HuH-7.5 (cell line): ENCODE data around the gene CST11.

ENCODE experiments used
- DNase-seq: peaks from one replicate; pipeline ENCODE4 v3.0.0; 2011; ENCODE audit warnings: low spot score

CST11 gene

DNA sequence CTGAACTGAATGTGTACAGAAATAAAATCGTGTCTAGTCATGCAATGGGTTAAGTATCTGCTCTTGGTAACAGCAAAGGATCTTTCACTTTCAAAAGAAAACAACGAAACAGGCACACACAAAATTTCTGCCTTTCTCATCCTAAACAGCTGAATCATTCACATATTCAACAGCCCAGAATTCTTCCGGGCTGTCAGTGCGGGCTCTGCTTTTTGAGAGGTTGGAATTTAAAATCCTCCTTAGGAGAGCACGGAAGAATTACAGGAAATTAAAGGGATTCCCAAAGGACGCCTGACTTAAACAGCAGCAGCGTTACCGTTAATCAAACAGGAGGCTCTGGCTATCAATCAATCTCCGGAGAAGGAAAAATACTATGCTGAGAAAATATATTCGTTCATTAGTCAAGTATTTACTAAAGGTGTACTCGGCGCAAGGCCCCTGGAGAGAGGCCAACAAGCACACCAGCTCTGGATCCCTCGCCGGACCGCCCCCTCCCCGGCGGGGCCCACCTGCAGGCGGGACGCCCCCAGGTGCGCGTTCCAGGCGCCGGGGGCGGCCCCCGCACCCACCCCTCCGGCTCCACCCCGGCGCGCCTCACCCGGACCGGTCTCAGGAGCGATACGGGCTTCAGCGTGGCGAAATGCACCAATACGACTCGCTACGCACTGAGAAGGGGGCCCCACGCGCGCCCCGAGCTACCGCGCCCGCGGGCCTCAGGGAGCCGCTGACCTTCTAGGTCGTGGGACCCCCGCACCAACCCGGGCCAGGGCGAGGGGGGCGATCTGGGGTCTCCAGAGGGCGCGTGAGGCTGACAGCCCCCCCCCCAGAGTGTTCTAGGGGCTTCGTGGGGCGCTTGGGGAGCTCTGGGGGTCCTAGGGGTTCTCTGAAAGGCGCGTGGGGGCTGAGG, 32.4 kb downstream of the CST11 start:
- no peak for DNase-seq

DNA sequence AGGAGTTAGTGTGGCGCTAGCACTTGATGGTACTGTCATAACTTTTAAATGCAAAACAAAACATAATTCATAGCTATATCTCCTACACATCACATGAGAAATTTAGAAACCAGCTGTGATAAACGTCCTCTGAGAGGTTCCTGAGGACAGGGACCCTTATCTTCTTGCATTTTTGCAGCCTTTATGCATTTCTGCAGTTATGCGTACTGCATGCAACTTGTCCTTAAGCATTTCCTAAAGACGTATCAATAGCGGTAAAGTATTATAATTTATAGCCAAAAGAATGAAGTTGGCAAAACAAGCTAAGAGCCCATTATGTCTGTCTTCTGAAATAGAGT, 33.0 kb downstream of the CST11 start:
- no peak for DNase-seq

DNA sequence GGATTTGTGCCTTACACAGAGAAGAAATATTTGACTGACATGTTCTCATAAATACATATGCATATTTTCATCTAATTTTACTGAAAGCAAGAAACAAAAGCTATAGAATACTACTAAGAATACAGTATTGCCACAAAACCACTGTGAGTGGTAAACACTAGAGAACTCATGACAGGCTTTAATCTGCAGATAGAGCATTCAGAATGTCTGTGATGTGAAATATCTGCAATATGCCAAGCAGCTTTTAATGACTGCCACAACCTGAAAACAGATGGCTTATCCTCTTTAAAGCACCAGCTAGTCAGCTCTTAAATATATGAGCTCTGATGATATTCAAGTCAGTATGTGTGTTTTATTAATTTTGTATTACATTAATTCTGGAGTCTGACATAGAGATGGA, 34.8 kb downstream of the CST11 start:
- DNase-seq, result no peak

DNA sequence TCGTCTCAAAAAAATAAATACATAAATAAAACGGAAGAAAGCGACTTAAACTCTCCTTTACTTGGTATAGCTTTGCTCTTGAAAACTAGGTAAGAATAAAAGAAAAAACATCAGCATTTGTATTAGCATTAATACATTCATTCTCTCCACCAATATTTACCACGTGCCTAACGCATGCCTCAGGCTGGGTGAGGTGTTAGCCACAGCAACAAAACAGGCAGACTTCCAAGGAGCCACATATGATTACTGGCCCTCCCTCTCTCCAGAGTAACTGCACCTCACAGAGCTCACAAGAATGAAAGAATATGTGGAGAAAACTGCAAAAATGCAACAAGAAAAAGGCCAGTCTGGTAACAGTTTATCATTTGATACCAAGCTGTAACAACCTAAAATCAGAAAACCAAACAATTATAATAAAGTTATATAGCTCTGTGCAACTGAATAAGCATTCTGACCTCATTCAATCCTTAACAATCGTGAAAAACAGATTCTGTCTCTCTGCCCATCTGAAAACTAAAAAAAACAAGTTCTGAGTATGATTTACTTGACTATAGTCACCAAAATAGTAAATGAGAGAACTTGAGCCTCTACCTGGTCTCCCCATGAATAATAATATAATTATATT, 36.6 kb downstream of the CST11 start:
- no peak for DNase-seq

DNA sequence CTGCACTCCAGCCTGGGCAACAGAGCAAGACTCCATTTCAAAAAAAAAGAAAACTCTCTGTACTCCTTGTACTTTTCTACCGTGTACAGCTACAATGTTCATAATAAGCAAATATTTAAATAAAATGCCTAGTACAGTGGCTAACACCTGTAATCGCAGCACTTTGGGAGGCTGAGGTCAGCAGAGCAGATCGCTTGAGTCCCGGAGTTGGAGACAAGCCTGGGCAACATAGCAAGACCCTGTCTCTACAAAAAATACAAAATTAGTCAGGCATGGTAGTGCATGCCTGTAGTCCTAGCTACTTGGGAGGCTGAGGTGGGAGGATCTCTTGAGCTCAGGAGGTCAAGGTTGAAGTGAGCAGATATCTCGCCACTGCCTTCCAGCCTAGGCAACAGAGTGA, 37.1 kb downstream of the CST11 start:
- DNase-seq, result no peak

DNA sequence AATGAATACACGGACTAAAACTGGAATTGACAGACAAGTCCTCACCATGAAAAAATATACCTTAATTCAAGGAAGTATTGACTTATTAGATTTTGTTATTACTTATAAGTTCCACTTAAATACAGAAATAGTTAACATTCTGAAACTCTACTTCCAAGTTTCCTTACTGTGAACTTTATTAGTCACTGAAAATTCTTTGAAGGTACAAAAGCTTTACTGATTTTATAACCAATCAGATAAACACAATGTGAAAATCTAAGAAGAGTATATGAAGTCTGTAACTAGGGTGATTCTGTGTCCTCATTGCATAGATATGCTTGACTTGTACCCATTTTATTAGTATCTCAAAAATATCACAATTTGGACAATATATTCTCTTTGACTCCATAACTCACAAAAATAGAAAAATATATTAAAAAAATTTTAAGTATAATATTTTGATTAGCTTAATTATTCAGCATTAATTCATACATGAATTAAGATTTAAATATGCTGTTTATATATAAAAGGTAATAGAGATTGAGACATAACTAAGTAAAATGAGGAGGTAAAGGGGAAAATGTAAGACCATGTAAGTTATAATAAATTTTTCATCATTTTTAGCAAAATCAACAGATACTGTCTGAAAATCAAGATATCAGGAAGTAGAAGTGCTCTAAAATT, 38.0 kb downstream of the CST11 start:
- no peak for DNase-seq

DNA sequence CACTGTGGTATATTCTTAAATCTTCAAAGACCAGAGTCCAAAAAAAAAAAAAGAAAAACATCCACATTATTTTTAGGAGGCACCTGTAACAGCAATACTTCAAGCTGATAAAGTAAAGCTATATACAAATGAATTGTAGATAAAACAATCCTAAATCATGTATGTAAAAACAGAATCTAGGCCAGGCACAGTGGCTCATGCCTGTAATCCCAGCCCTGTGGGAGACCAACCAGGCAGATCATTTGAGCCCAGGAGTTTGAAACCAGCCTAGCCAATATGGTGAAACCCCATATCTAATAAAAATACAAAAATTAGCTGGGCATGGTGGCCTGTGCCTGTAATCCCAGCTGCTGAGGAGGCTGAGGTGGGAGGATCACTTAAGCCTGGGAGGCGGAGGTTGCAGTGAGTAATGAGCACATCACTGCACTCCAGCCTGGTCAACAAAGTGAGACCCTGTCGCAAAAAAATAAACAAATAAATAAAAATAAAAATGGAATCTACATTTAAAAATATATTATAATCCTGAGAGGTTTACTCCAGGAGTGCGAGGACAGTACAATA, 38.7 kb downstream of the CST11 start:
- no peak for DNase-seq

DNA sequence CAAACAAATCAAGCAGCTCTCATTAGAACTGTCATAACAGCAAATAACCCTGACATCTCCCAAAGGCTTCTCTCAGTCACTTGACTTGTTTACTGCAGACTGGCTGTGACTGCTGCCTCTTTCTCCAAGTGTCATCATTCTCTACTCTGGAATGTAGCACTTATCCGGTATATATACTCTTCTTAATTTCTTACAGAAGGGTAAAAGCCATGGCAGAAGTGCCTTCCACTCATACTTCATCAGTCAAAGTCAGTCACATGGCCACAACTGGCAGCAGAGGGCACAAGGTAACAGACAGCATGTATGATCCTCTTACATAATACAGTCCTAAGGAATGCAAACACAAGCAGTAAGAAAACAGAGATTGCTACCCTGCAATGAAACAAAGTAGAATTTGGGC, 40.6 kb downstream of the CST11 start:
- DNase-seq, result peak; percentile 20

DNA sequence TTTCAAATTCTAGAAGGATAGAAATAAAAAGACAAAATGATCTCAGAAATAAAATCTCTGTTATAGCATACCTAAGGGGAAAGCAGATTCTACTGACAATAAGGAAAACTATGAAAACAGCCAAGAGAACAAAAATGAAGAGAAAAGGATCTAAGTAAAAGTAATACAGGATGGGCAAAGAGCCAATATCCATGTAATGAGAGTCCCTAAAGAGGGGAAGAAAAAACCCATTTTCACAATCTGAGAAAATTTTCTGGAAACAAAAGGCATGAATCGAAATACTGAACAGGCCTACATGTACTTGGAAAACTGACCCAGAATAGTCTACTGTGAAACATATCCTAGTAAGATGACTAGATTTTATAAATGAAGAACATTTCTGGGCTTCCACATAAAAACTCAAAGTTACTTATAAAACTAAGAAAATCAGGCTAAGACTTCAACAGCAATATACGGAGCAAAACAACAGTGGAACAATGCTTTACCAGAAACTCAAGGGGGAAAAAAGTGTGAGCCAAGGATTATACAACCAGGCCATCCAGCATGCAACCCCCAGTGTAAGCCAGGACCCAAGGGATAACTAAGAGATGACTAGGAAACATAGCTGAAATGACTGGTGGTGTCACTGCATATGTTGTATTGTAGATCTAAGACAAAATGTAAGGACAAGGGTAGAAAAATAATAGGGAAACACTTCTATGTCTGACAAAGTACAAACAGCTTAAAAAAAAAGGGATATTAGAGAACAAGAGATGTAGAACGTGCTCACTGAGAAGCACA, 41.6 kb downstream of the CST11 start:
- no peak for DNase-seq

DNA sequence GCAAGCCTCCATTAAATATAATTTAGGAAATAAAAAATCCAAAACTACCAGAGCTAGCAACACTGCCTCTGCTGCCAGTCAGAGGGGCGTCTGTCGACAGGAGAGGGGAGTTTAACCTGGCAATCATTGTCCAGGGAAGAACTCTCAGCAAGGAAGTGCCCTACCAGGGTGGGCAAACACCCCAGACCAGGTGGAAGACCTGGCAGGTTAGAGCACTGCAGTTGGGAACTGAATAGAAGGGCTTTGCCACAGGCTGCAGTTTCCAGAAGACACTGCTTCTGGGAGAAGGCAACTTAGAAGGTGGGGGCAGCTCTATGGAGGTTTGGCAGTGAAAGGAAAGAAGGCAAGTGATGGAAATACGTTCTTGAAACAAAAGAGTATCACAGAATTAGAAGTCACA, 42.9 kb downstream of the CST11 start:
- no peak for DNase-seq

DNA sequence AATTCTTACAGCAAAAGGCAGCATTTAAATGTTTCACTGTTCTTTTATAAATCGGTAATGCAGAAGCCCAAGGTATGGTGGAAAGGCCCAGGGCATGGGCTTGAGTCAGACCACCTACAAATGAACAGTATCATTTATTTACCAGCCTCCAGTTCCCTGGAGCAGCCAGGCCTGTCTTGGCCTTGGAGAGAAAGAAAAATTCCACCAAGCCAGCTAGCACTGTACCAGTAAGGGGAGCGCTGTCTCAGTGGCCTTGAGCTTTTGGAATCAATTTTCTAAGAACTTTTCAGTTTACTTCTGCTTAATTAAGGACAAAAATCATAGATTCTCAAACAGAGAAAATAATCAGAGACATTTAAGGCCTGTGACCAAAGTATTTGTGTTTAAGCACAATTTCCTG, 43.7 kb downstream of the CST11 start:
- DNase-seq, result no peak

DNA sequence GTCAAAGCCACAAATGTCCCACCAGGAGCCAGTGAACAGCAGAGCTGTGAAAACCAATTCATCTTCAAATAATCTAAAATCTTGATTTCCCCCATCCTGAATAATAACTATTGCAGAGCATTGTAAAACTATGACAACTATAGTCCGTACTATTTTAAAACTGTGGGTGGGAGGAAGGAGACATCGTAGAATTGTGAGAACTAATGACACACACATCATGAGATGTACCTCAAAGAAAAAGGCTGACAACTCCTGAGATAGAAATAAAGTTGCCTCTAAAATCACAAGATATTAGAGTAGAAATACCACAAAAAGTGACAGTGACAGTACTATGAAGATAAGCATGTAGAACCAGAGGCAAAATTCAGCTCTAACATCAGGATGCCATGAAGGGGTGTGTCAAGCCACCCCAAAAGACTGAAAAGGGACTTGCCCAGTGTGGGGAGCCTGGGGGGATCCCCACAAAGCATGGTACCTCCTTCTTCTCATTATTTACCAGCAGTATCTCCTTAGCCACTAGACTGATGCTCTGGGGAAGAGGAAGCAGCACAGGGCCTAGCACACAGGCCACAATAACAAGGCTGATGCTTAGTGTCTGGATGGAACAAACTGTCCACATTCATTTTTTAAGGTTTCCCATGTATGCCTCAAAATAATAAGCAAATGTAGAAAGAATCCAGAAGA, 44.8 kb downstream of the CST11 start:
- no peak for DNase-seq

DNA sequence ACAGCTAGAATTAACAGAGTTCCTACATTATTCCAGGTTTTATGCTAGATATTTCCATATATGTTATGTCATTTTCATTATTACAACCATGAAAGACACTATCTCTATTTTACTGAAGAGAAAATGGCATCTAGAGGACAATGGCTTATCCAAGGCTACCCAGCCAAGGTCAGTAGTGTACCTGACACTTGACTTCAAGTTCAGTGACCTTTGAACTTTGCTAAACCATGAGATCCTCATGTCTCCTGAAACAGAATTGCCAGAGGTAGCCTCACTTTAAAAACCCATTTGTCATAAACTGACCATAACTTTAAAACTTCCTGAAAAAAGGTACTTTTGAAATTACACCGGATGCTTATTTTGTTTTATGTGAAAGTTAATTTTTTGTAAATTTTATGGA, 45.8 kb downstream of the CST11 start:
- DNase-seq, result no peak

DNA sequence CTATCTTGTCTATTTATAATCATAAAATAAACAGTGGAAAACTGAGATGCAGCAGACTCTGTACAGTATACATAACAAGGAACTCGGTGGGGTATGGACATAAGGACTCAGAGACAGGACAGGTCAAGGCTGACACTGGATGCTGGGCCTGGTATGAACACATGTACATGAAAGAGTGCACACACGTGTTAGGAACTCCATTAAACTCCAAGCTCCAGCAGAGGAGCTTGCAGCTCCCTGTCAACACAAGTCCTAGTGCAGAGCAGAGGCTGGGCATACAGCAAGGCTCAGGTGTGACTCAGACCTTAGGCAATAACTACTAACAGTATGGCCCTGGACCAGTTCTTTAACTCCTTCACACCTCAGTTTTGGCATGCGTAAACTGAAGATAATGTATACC, 48.5 kb downstream of the CST11 start:
- DNase-seq, result no peak

DNA sequence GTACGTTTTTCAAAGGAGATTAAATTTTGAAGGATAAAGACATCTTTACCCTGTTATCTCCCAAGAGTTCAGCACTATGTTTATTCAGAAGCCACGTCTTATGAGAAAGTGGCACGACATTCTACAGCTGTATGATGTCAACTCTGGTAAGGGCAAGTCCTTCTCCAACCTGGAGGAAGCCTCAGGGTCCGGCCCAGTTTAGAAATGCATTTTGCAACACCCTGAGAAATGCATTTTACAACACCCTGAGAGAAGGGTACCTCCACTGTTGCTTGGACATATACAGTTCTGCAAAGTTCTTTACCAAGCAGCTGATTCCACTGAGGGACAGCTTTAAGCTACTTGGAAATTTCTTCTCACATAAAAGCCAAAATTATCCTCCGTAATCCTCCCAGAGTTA, 48.9 kb downstream of the CST11 start:
- no peak for DNase-seq

DNA sequence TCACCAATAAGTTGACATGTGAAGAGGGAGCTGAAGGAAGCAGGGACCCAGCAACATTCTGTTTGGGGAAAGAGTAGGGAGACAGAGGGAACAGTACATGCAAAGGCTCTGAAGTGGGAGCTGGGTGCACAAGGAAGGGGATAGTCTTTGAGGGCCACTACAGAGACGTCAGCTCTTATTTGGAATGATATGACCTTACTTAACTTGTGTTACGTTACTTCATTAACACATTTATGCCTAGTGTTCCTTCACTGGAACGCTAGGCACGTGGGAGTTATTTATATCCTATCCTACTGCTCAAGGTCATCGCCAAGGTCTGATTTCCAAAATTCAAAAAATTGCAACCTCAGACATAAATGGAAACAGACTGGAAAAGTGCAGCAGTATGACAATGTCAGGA, 51.6 kb downstream of the CST11 start:
- no peak for DNase-seq
